Ovary (tissue), 9 donors: ENCODE measurements around the gene GNG4. TPM values are rescaled to one million over a fixed set of nuclear protein-coding genes. Genes with fewer than 3 reads are reported as not detected.

Source experiments
- DNase-seq, 5 donors: peaks; one replicate each; pipeline ENCODE4 v3.0.0-alpha.2; 2019 to 2020
- H3K27ac ChIP-seq, 2 donors: fragments of 200-600 bp; one replicate each; pipeline versions ENCODE4 v1.5.1 to v1.8.0; 2019 to 2022
- H3K27me3 ChIP-seq: fragments of 200-600 bp; one replicate; pipeline ENCODE4 v1.8.0; 2022
- H3K36me3 ChIP-seq: fragments of 200-600 bp; sonication (generic); one replicate; pipeline ENCODE4 v1.5.1; 2019
- H3K4me1 ChIP-seq: one replicate; pipeline ENCODE4 v1.8.1; 2013; ENCODE audit warnings: mild to moderate bottlenecking, moderate library complexity; ENCODE audit not compliant: insufficient read depth
- H3K4me3 ChIP-seq: fragments of 200-600 bp; sonication (generic); one replicate; pipeline ENCODE4 v1.5.1; 2017
- H3K9me3 ChIP-seq, 2 donors: fragments of 200-600 bp in 1 of 2; sonication (generic) in 1 of 2; one replicate each; pipeline versions ENCODE4 v1.5.1 to v1.8.1; 2013 to 2019; ENCODE audit warnings: mild to moderate bottlenecking in 1 of 2, moderate library complexity in 1 of 2
- CTCF ChIP-seq, 3 donors: fragments of 450-650 bp in 2 of 3; fragments of 200-600 bp in 1 of 3; IDR thresholded peaks; one replicate each; pipeline versions ENCODE4 v1.5.1 to v1.8.0; 2016 to 2022; ENCODE audit warnings: antibody characterized with exemption in 3 of 3, mild to moderate bottlenecking in 1 of 3
- EP300 ChIP-seq: sonication (generic); formaldehyde crosslinking; IDR thresholded peaks from one replicate; pipeline ENCODE4 v1.6.1; 2017; ENCODE audit warnings: antibody characterized with exemption
- POLR2A ChIP-seq: fragments of 450-650 bp; IDR thresholded peaks from one replicate; pipeline ENCODE4 v1.6.1; 2017; ENCODE audit warnings: antibody characterized with exemption, mild to moderate bottlenecking, moderate library complexity
- WGBS, 3 donors: extraction: QIAGEN DNeasy Blood & Tissue Kit in 1 of 3; methylation state at CpG; one replicate each; pipeline versions ENCODE4 v1.1.5 to v1.1.7; 2013 to 2017; 5-methylcytosine and 5-hydroxymethylcytosine counted together
- intact Hi-C, 4 donors: fragments of 100-400 bp; cut with DNase I; formaldehyde crosslinking; loops; one replicate each; pipeline versions ENCODE4 v1.11.0 to v1.15.1; 2022 to 2023
- polyA plus RNA-seq, 2 donors: library from polyadenylated mRNA; stranded (reverse); fragments of 200-250 nt in 1 of 2; fragments of 350-450 nt in 1 of 2; fragmentation: Illumina TruSeq in 1 of 2; extraction: RNeasy Lipid Tissue Mini Kit (QIAGEN cat#74804) in 1 of 2; gene quantifications; one replicate each; pipeline ENCODE4 v1.2.3, GENCODE V29; 2013 to 2014
- total RNA-seq, 7 donors: library from RNA; depleted of rRNA in 2 of 7; stranded (reverse); fragments of >200 nt in 2 of 7; fragmentation: NEBNext Ultra II Directional in 3 of 7; extraction: Animal tissue kit (Norgen Biotek cat#: 25700) in 3 of 7; gene quantifications; one replicate each; pipeline versions ENCODE4 v1.1.0 to v1.2.4, GENCODE V29; 2016 to 2023
- donor health status: DM: no; HTN: no; CAD: no; lungs with moderate emphysema.
- donor health status: DM: no; HTN: no; CAD: no.
- donor health status: Bipolar disorder and iron deficiency.
- donor health status: DM: yes; HTN: yes; CAD: no.
- donor health status: DM: no; HTN: no; CAD: no.
- donor health status: DM: yes; HTN: yes; CAD: no.

The GNG4 gene
- total and polyA plus RNA-seq, 9 donors = 14.2 to 62.4 (median 32.1) TPM

- Histone ChIP-seq H3K4me3 (no peak overlapping the region), H3K27me3 (no peaks in the 10 kb centered on the region), H3K9me3 (no peaks in the 10 kb centered on the region), H3K27ac (no peak overlapping the region), H3K4me1 (no peaks in the 10 kb centered on the region), H3K36me3 (no peaks in the 10 kb centered on the region)
- intact Hi-C loops = no loop called here
- TF ChIP-seq EP300 (no peak), POLR2A (no peak), CTCF (IDR thresholded peaks at IDR 0.05) (no peak)
- WGBS, 3 donors = 83 to 89% (median 86%) methylated on average over 3 of the region's 3 CpGs
- DNase-seq = no peak
Observed at GRCh38 chr1:235669277-235669676, 19.7 kb upstream of the GNG4 start.

GRCh38 chr1:235663628-235664027, 14.0 kb upstream of the GNG4 start:
- no peak for TF ChIP-seq EP300
- no peak for TF ChIP-seq POLR2A
- TF ChIP-seq CTCF (IDR thresholded peaks at IDR 0.05) = no peak
- Histone ChIP-seq H3K4me1 (no peaks in the 10 kb centered on the region), H3K27ac (no peak overlapping the region), H3K4me3 (no peak overlapping the region), H3K27me3 (no peaks in the 10 kb centered on the region), H3K9me3 (no peaks in the 10 kb centered on the region), H3K36me3 (no peaks in the 10 kb centered on the region)
- intact Hi-C loops = no loop called here
- WGBS, 3 donors = 93 to 97% (median 94%) methylated on average over 4 of the region's 4 CpGs
- no peak for DNase-seq

- Histone ChIP-seq H3K9me3 (no peaks in the 10 kb centered on the region), H3K36me3 (no peaks in the 10 kb centered on the region), H3K4me3 (no peak overlapping the region), H3K27me3 (no peaks in the 10 kb centered on the region), H3K27ac (no peak overlapping the region), H3K4me1 (no peaks in the 10 kb centered on the region)
- no peak for DNase-seq
- intact Hi-C loops = no loop called here
- TF ChIP-seq EP300 = no peak
- WGBS, 3 donors = 47 to 58% (median 55%) methylated on average over 2 of the region's 2 CpGs
Observed at GRCh38 chr1:235661568-235661967, 12.0 kb upstream of the GNG4 start.

GRCh38 chr1:235659186-235659771, 9.7 kb upstream of the GNG4 start:
- intact Hi-C loops = no loop called here
- no peak for TF ChIP-seq CTCF (IDR thresholded peaks at IDR 0.05)
- TF ChIP-seq POLR2A = no peak
- no peak for TF ChIP-seq EP300

GRCh38 chr1:235657747-235658526, 8.4 kb upstream of the GNG4 start:
- H3K27me3 ChIP-seq = no peaks in the 10 kb centered on the region
- H3K4me3 ChIP-seq = no peak overlapping the region
- H3K4me1 ChIP-seq = no peaks in the 10 kb centered on the region
- H3K36me3 ChIP-seq = no peaks in the 10 kb centered on the region
- no peaks in the 10 kb centered on the region for H3K9me3 ChIP-seq
- no peak overlapping the region for H3K27ac ChIP-seq
- TF ChIP-seq EP300 = no peak
- no peak for TF ChIP-seq CTCF (IDR thresholded peaks at IDR 0.05)
- no peak for TF ChIP-seq POLR2A
- DNase-seq = no peak
- 69 to 70% (median 70%) methylated on average over 5 of the region's 5 CpGs for WGBS, 3 donors
- intact Hi-C loops = no loop called here

More at GRCh38 chr1:235659186-235659771, 9.7 kb upstream of the GNG4 start:
- no peak overlapping the region for H3K4me3 ChIP-seq
- H3K4me1 ChIP-seq = no peaks in the 10 kb centered on the region
- no peaks in the 10 kb centered on the region for H3K9me3 ChIP-seq
- H3K27me3 ChIP-seq = no peaks in the 10 kb centered on the region
- H3K36me3 ChIP-seq = no peaks in the 10 kb centered on the region
- no peak for DNase-seq
- 89 to 91% (median 89%) methylated on average over 14 of the region's 14 CpGs for WGBS, 3 donors
- H3K27ac ChIP-seq = no peak overlapping the region
